GM12878 (cell line): Measurements from ENCODE around the gene FXN. TPM values are rescaled to one million over a fixed set of nuclear protein-coding genes. Genes with fewer than 3 reads are reported as not detected.

ENCODE experiments used
- ATAC-seq: fragments of 200-7000 bp; cut with Tn5 transposase; 3 replicates; pipeline ENCODE4 v1.9.1; 2020; ENCODE audit warnings: mild to moderate bottlenecking, moderate library complexity
- BruUV-seq: library from RNA; stranded (reverse); fragments of 400-500 nt; replicated peaks from 2 replicates; lab custom pipeline; 2021; lab: Mats Ljungman, UMichigan
- CTCF ChIA-PET: fragments of 300-600 bp; sonication (Branson Sonifier 250); formaldehyde crosslinking; extraction: SDS; loops from one replicate; lab custom pipeline; 2021; ENCODE audit warnings: inconsistent platforms; lab: Yijun Ruan, JAX
- POLR2A ChIA-PET: fragments of 350-600 bp; formaldehyde crosslinking; extraction: SDS; loops from one replicate; lab custom pipeline; 2021; ENCODE audit warnings: inconsistent platforms; lab: Charles Lee
- RAD21 ChIA-PET: fragments of 300-600 bp; sonication (Branson Sonifier 250); formaldehyde crosslinking; loops from one replicate; lab custom pipeline; 2023; ENCODE audit warnings: antibody characterized with exemption; ENCODE audit not compliant: unreplicated experiment; lab: Charles Lee
- SMC1A ChIA-PET: fragments of 300-600 bp; sonication (Branson Sonifier 250); formaldehyde crosslinking; loops from one replicate; lab custom pipeline; 2023; ENCODE audit not compliant: unreplicated experiment, uncharacterized antibody; lab: Charles Lee
- DNase-seq: peaks from one replicate; pipeline ENCODE4 v3.0.0-alpha.2; 2011; ENCODE audit warnings: low read depth, low spot score
- FAIRE-seq: peaks from 3 replicates; lab custom pipeline; 2011; peaks lifted over from hg19 to GRCh38; lab: Jason Lieb, UNC
- H2AFZ ChIP-seq: 2 replicates; pipeline ENCODE4 v1.6.0; 2011; ENCODE audit warnings: low read depth, low read length, control low read depth; ENCODE audit not compliant: control insufficient read depth
- H3K27ac ChIP-seq: 2 replicates; pipeline ENCODE4 v1.5.1; 2011; ENCODE audit warnings: control low read depth; ENCODE audit not compliant: control insufficient read depth, insufficient read depth
- H3K27me3 ChIP-seq, 2 experiments: replicated peaks in 1 of 2; 2 replicates each; pipeline versions ENCODE4 v1.6.0 to v1.6.1; 2011; ENCODE audit warnings: low read length in 1 of 2; ENCODE audit not compliant: control insufficient read depth in 2 of 2, insufficient read depth in 2 of 2
- H3K36me3 ChIP-seq, 2 experiments: 2 replicates each; pipeline ENCODE4 v1.5.1; 2011; ENCODE audit warnings: low read length in 1 of 2; ENCODE audit not compliant: control insufficient read depth in 2 of 2, insufficient read depth in 2 of 2
- H3K4me1 ChIP-seq: 2 replicates; pipeline ENCODE4 v1.6.1; 2011; ENCODE audit warnings: mild to moderate bottlenecking, low read length, moderate library complexity, mixed read lengths; ENCODE audit not compliant: control insufficient read depth, insufficient read depth
- H3K4me2 ChIP-seq: 2 replicates; pipeline ENCODE4 v1.6.0; 2011; ENCODE audit warnings: control low read depth; ENCODE audit not compliant: control insufficient read depth, insufficient read depth
- H3K4me3 ChIP-seq: fragments of 200-600 bp; sonication (generic); 2 replicates; pipeline ENCODE4 v1.5.1; 2016
- H3K79me2 ChIP-seq: 2 replicates; pipeline ENCODE4 v1.6.0; 2011; ENCODE audit warnings: low read length; ENCODE audit not compliant: control insufficient read depth, insufficient read depth
- H3K9ac ChIP-seq: 2 replicates; pipeline ENCODE4 v1.8.0; 2011; ENCODE audit warnings: low read length, control low read depth, mixed read lengths; ENCODE audit not compliant: control insufficient read depth, insufficient read depth
- H3K9me3 ChIP-seq: replicated peaks from 3 replicates; pipeline ENCODE4 v1.5.1; 2011; ENCODE audit warnings: mild to moderate bottlenecking, low read length; ENCODE audit not compliant: control insufficient read depth, insufficient read depth
- H4K20me1 ChIP-seq: 2 replicates; pipeline ENCODE4 v1.6.0; 2011; ENCODE audit not compliant: control insufficient read depth, insufficient read depth
- HSF1 ChIP-seq: fragments of 150-350 bp; IDR thresholded peaks from 2 replicates; pipeline ENCODE4 v1.6.1; 2014; ENCODE audit warnings: mild to moderate bottlenecking, low read depth, low read length
- MXI1 ChIP-seq: fragments of 150-350 bp; IDR thresholded peaks from 2 replicates; pipeline ENCODE4 v1.6.1; 2011; ENCODE audit warnings: low read depth, mild to moderate bottlenecking, inconsistent platforms, low read length, improper control_type of control experiment
- NBN ChIP-seq: fragments of 450-650 bp; IDR thresholded peaks from 2 replicates; pipeline ENCODE4 v1.6.1; 2016
- PAX5 ChIP-seq: IDR thresholded peaks from 2 replicates; pipeline ENCODE4 v1.6.1; 2011; ENCODE audit warnings: low read depth, low read length, borderline replicate concordance
- SMARCA5 ChIP-seq: fragments of 450-650 bp; IDR thresholded peaks from 2 replicates; pipeline ENCODE4 v1.6.1; 2017; ENCODE audit warnings: mild to moderate bottlenecking
- WGBS: methylation state at CpG from one replicate; pipeline ENCODE4 v1.1.6; 2016; ENCODE audit warnings: low lambda C conversion rate; ENCODE audit not compliant: insufficient replicate concordance, insufficient coverage; ENCODE audit errors: missing lambda C conversion rate; 5-methylcytosine and 5-hydroxymethylcytosine counted together
- in situ Hi-C: fragments of 300-500 bp; cut with MboI; formaldehyde crosslinking; loops from 9 replicates; pipeline ENCODE4 v1.14.3; 2018; ENCODE audit warnings: mixed read lengths
- intact Hi-C: fragments of 100-400 bp; cut with micrococcal nuclease; formaldehyde crosslinking; loops from one replicate; pipeline ENCODE4 v1.14.2; 2022; ENCODE audit not compliant: unreplicated experiment
- polyA plus RNA-seq, 11 experiments: library from polyadenylated mRNA; depleted of rRNA in 4 of 11; unstranded in 6 of 11; stranded (reverse) in 5 of 11; fragments of >200 nt; fragmentation: Nextera tagmentation in 4 of 11; fragmentation: Illumina TruSeq in 1 of 11; extraction: Ambion mirVana in 4 of 11; extraction: Trizol in 1 of 11; gene quantifications; 1 replicate in 1 of 11; 2 replicates in 10 of 11; pipeline versions ENCODE4 v1.2.1 to v1.2.3, GENCODE V29; 2011 to 2016; ENCODE audit warnings: inconsistent platforms in 2 of 11, missing spikeins in 2 of 11, low read depth in 1 of 11
- total RNA-seq, 4 experiments: library from RNA; depleted of rRNA in 3 of 4; stranded (reverse); fragments of >200 nt in 3 of 4; fragmentation: Illumina TruSeq in 1 of 4; extraction: Trizol in 1 of 4; gene quantifications; 2 replicates each; pipeline versions ENCODE4 v1.2.1 to v1.2.3, GENCODE V29; 2013 to 2021
- TF ChIP-seq, protein P1 (sequence below): IDR thresholded peaks from 2 replicates; pipeline ENCODE4 v1.6.1; 2012; ENCODE audit warnings: low read length, inconsistent platforms

Gene FXN
- total and polyA plus RNA-seq, 10 of the 15 experiments (the other 5 are each of a cell fraction or from before 2014, with no cell fraction given) = 7.3 to 78.0 (median 23.2) TPM

DNA sequence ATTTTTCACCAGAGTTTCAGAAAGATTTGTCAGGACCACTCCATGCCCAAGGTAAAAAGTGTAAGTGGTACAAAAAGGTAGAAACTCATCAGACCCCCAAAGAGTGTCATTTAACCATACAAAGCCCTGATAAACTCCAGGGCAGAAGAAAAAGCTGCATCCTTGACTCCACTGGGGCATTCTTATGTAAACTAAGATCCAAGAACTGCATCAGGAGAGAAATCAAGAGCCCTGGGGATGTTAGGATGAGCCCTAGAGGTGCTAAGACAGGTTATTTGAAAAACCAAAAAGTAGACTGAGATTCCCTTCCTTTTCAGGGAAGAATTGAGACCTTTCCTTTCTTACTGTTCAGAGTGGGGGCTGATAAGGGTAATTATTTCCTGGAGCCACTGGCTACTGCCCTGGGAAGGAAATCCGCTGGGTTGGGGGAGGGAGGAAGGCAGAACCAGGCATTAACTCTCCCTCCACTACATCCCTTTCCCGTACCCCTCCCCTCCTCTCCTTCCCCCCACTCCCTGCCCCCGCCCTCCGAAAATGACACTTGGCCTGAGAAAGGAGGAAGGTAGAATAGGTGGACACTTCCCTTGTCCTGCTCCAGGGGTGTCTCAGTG is 54.7 kb downstream of the FXN start:
- H3K36me3 ChIP-seq = no peaks in the 10 kb centered on the region
- H4K20me1 ChIP-seq = no peaks in the 10 kb centered on the region
- RAD21 ChIA-PET = no interaction called here
- CTCF ChIA-PET = interaction anchor here (1.3 kb wide), 2 partner anchors 103 kb away, joined by 3 to 4 read pairs; no protein-coding TSS in a partner anchor
- intact Hi-C loops (no loop called here), in situ Hi-C loops (no loop called here)
- H3K4me3 ChIP-seq = no peak overlapping the region
- H3K4me1 ChIP-seq = no peaks in the 10 kb centered on the region
- no peak overlapping the region for H2AFZ ChIP-seq
- POLR2A ChIA-PET = no interaction called here
- SMC1A ChIA-PET = no interaction called here
- TF ChIP-seq HSF1 = no peak
- TF ChIP-seq SMARCA5 = no peak
- TF ChIP-seq NBN = no peak
- no peak for TF ChIP-seq PAX5
- TF ChIP-seq MXI1 = no peak
- TF ChIP-seq, protein P1, sequence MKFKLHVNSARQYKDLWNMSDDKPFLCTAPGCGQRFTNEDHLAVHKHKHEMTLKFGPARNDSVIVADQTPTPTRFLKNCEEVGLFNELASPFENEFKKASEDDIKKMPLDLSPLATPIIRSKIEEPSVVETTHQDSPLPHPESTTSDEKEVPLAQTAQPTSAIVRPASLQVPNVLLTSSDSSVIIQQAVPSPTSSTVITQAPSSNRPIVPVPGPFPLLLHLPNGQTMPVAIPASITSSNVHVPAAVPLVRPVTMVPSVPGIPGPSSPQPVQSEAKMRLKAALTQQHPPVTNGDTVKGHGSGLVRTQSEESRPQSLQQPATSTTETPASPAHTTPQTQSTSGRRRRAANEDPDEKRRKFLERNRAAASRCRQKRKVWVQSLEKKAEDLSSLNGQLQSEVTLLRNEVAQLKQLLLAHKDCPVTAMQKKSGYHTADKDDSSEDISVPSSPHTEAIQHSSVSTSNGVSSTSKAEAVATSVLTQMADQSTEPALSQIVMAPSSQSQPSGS = no peak
- H3K9ac ChIP-seq = no peak overlapping the region
- DNase-seq (no peak), ATAC-seq (no peak), FAIRE-seq (no peak)
- no peak overlapping the region for H3K27ac ChIP-seq
- H3K27me3 ChIP-seq = no peaks in the 10 kb centered on the region
- H3K4me2 ChIP-seq = no peak overlapping the region
- H3K9me3 ChIP-seq = no peaks in the 10 kb centered on the region
- no TSS peak for BruUV-seq
- 0% methylated on average over 1 of the region's 4 CpGs for WGBS
- H3K79me2 ChIP-seq = no peaks in the 10 kb centered on the region
